Fibroblast of pulmonary artery (primary cell): ENCODE measurements around the gene KCNH6.

Experiments used
- DNase-seq: peaks from one replicate; pipeline ENCODE4 v3.0.0-alpha.2; 2010; ENCODE audit warnings: low read depth
- H3K4me3 ChIP-seq: replicated peaks from 2 replicates; pipeline ENCODE4 v1.5.1; 2011; ENCODE audit warnings: low read depth, mild to moderate bottlenecking, control low read depth, low read length, moderate library complexity
- TF ChIP-seq, protein P1 (sequence below): IDR thresholded peaks from 2 replicates; pipeline ENCODE4 v1.5.1; 2011; ENCODE audit warnings: mild to moderate bottlenecking, control low read depth, low read length, inconsistent platforms; ENCODE audit errors: missing control alignments

KCNH6 gene, protein sequence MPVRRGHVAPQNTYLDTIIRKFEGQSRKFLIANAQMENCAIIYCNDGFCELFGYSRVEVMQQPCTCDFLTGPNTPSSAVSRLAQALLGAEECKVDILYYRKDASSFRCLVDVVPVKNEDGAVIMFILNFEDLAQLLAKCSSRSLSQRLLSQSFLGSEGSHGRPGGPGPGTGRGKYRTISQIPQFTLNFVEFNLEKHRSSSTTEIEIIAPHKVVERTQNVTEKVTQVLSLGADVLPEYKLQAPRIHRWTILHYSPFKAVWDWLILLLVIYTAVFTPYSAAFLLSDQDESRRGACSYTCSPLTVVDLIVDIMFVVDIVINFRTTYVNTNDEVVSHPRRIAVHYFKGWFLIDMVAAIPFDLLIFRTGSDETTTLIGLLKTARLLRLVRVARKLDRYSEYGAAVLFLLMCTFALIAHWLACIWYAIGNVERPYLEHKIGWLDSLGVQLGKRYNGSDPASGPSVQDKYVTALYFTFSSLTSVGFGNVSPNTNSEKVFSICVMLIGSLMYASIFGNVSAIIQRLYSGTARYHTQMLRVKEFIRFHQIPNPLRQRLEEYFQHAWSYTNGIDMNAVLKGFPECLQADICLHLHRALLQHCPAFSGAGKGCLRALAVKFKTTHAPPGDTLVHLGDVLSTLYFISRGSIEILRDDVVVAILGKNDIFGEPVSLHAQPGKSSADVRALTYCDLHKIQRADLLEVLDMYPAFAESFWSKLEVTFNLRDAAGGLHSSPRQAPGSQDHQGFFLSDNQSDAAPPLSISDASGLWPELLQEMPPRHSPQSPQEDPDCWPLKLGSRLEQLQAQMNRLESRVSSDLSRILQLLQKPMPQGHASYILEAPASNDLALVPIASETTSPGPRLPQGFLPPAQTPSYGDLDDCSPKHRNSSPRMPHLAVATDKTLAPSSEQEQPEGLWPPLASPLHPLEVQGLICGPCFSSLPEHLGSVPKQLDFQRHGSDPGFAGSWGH

DNA sequence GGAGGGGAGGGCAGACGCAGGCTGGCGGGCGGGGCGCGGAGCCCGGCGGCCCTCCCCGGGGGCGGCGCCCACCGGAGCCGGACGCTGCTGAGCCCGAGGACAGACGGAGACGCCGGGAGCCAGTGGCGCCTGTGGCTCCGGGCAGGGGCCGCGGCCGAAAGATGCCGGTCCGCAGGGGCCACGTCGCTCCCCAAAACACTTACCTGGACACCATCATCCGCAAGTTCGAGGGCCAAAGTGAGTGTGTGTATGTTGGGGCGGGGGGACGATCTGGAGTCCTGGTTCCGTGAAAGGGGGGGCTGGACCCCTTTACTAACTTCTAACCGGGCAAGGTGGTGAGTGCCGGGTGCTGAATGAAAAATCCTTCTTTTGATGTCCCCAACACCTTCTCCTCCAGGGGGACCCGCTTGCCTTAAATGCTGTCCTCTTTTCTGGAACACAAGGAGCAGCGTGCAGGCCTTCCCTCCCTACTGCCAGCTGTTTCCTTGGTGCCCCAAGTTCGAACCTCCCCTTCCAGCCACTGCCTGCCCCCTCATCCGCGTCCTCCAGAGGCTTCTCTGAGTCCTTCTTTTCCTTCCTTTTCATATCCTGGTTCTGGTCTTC, at the start of gene KCNH6:
TSS of gene KCNH6 (plus strand) at position 106 of the 603 bp plus-strand sequence. CDS start at position 162, 56 bp downstream.
- DNase-seq: no peak
- TF ChIP-seq, protein P1, sequence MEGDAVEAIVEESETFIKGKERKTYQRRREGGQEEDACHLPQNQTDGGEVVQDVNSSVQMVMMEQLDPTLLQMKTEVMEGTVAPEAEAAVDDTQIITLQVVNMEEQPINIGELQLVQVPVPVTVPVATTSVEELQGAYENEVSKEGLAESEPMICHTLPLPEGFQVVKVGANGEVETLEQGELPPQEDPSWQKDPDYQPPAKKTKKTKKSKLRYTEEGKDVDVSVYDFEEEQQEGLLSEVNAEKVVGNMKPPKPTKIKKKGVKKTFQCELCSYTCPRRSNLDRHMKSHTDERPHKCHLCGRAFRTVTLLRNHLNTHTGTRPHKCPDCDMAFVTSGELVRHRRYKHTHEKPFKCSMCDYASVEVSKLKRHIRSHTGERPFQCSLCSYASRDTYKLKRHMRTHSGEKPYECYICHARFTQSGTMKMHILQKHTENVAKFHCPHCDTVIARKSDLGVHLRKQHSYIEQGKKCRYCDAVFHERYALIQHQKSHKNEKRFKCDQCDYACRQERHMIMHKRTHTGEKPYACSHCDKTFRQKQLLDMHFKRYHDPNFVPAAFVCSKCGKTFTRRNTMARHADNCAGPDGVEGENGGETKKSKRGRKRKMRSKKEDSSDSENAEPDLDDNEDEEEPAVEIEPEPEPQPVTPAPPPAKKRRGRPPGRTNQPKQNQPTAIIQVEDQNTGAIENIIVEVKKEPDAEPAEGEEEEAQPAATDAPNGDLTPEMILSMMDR: no peak
- H3K4me3 ChIP-seq: peak within 1 kb of the TSS; percentile 21

DNA sequence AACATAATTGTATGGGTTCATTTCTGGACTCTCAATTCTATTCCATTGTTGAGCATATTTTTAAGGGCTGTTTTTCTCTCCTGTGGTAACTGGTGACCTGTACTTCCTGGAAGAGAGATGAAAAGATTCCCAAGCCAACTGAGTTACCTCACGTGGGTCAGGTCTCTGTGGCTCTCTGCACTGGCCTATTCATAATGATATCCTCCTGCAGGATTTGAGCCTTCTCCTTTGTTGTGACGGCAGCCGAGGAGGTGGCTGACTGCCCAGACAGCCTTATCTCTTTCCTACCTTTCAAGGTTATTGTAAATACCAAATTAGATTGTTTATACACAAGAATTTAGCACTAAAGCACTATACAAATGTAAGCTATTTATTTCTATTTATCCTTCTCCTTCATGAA, 49.0 kb upstream of the KCNH6 start:
- TF ChIP-seq, protein P1: no peak
- H3K4me3 ChIP-seq: no peak overlapping the region
- DNase-seq: peak; percentile 52

DNA sequence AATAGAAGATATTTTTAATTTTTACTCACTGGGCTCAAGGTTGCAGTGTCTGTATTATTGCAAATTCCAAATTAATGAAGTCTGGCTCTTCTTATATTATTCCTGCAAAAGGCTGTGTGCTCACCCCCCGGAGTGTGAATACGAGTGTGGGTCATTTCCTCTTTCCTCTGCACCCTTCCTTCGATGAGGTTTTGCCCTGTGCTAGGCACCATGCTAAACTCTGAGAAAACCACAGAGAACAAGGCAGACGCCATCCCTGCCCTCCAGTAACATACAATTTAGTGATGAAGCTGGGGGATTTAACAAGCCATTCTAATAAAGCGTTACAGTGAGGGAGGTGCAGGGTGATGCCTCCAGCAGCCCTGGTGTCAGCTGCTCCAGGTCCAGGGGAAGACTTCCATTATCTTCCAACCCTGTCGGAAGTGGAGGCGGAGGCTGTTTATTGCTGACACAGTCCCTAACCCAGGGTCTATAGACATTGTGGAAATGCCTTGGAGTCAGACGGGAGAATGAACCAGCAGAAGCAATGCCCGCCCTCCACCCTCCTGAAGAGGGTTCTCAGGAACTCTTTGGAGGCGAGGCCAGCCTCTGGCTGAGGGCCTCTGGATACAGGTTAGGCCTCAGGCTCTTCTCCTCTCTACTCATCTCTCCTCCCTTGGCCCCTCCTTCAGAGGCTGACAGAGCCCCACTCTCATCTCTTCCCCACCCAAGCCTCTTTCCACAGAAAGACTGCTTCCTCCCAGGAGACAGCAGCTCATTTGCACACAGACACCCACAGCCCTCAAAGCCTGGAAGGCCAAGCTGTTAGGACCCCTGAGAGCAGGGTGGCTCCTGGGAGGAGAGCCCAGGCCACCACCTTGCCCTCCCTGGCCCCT, 48.3 kb upstream of the KCNH6 start:
- TF ChIP-seq, protein P1: no peak
- H3K4me3 ChIP-seq: no peak overlapping the region
- no peak for DNase-seq

DNA sequence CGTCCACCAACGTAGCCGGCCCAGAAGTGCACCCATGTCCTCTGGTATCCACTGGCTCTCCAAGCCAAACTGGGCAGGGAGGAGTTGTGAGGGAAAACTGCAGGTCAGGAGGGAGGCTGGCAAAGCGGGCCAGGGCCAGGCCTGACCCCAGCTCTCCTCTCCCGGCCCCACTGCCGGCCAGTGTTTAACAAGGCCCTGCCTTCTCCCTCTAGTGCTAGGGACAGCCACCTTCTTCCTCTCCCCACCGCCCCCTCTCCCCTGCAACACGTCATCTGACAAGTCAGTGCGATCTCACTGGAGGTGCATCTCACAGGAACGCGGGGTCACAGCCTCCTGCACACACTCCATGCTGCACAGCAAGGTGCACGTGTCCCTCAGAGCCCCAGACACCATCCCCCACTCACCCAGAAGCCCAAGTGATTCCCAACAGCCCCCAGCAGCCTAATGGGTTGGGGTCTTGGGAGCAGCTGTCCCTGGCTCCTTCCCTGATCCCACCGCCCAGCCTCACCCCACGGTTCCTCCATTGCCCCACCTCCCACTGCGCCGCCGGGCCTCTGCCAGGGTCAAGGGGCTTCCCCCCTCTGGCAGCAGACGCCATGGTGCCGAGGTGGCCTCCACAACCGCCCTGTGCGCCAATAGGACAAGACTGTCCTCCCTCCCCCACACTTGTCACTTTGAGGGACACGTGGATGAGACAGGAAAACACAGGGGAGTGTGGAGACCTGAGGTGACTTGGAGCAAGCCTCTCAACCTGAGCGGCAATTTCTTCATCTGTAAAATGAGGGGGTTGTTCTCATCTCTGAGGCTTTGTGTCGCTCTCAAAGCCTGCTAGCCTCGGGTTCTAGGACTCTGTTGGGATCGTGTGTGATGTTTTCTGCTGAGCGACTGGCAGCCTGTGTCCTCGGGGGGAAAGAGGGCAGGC, 47.4 kb upstream of the KCNH6 start:
- no peak overlapping the region for H3K4me3 ChIP-seq
- DNase-seq: no peak
- TF ChIP-seq, protein P1: no peak

DNA sequence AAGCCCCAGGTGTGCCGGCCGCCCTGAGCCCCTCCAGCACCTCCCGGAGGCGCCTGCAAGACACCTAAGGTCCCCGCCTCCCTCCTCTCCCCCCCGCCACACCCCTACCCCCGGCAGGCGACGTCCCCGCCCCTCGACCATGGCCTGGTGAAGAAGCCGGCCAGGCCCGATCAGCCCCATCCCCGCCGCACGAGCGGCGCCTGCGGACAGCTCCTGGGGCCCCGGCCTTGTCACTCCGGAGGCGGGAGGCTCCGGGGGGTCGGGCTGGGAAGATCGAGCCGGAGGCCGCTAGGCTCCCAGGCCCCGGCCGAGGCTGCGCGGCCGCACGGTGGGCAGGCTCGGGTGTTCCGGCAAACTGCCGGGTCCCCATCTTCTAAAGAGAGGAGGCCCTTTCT, 46.7 kb upstream of the KCNH6 start:
- no peak for DNase-seq
- no peak overlapping the region for H3K4me3 ChIP-seq

More for the DNA sequence above, 46.7 kb upstream of the KCNH6 start:
- TF ChIP-seq, protein P1: no peak
